GM12878 (cell line): Measurements from ENCODE around the gene DSPP. TPM values are rescaled to one million over a fixed set of nuclear protein-coding genes. Genes with fewer than 3 reads are reported as not detected.

Experiments
- ATAC-seq: fragments of 200-7000 bp; cut with Tn5 transposase; 3 replicates; pipeline ENCODE4 v1.9.1; 2020; ENCODE audit warnings: mild to moderate bottlenecking, moderate library complexity
- BruUV-seq: library from RNA; stranded (reverse); fragments of 400-500 nt; replicated peaks from 2 replicates; lab custom pipeline; 2021; lab: Mats Ljungman, UMichigan
- CTCF ChIA-PET: fragments of 300-600 bp; sonication (Branson Sonifier 250); formaldehyde crosslinking; extraction: SDS; loops from one replicate; lab custom pipeline; 2021; ENCODE audit warnings: inconsistent platforms; lab: Yijun Ruan, JAX
- POLR2A ChIA-PET: fragments of 350-600 bp; formaldehyde crosslinking; extraction: SDS; loops from one replicate; lab custom pipeline; 2021; ENCODE audit warnings: inconsistent platforms; lab: Charles Lee
- RAD21 ChIA-PET: fragments of 300-600 bp; sonication (Branson Sonifier 250); formaldehyde crosslinking; loops from one replicate; lab custom pipeline; 2023; ENCODE audit warnings: antibody characterized with exemption; ENCODE audit not compliant: unreplicated experiment; lab: Charles Lee
- SMC1A ChIA-PET: fragments of 300-600 bp; sonication (Branson Sonifier 250); formaldehyde crosslinking; loops from one replicate; lab custom pipeline; 2023; ENCODE audit not compliant: unreplicated experiment, uncharacterized antibody; lab: Charles Lee
- DNase-seq: peaks from one replicate; pipeline ENCODE4 v3.0.0-alpha.2; 2011; ENCODE audit warnings: low read depth, low spot score
- FAIRE-seq: peaks from 3 replicates; lab custom pipeline; 2011; peaks lifted over from hg19 to GRCh38; lab: Jason Lieb, UNC
- H2AFZ ChIP-seq: 2 replicates; pipeline ENCODE4 v1.6.0; 2011; ENCODE audit warnings: low read depth, low read length, control low read depth; ENCODE audit not compliant: control insufficient read depth
- H3K27ac ChIP-seq: 2 replicates; pipeline ENCODE4 v1.5.1; 2011; ENCODE audit warnings: control low read depth; ENCODE audit not compliant: control insufficient read depth, insufficient read depth
- H3K27me3 ChIP-seq, 2 experiments: replicated peaks in 1 of 2; 2 replicates each; pipeline versions ENCODE4 v1.6.0 to v1.6.1; 2011; ENCODE audit warnings: low read length in 1 of 2; ENCODE audit not compliant: control insufficient read depth in 2 of 2, insufficient read depth in 2 of 2
- H3K36me3 ChIP-seq, 2 experiments: 2 replicates each; pipeline ENCODE4 v1.5.1; 2011; ENCODE audit warnings: low read length in 1 of 2; ENCODE audit not compliant: control insufficient read depth in 2 of 2, insufficient read depth in 2 of 2
- H3K4me1 ChIP-seq: 2 replicates; pipeline ENCODE4 v1.6.1; 2011; ENCODE audit warnings: mild to moderate bottlenecking, low read length, moderate library complexity, mixed read lengths; ENCODE audit not compliant: control insufficient read depth, insufficient read depth
- H3K4me2 ChIP-seq: 2 replicates; pipeline ENCODE4 v1.6.0; 2011; ENCODE audit warnings: control low read depth; ENCODE audit not compliant: control insufficient read depth, insufficient read depth
- H3K4me3 ChIP-seq: fragments of 200-600 bp; sonication (generic); 2 replicates; pipeline ENCODE4 v1.5.1; 2016
- H3K79me2 ChIP-seq: 2 replicates; pipeline ENCODE4 v1.6.0; 2011; ENCODE audit warnings: low read length; ENCODE audit not compliant: control insufficient read depth, insufficient read depth
- H3K9ac ChIP-seq: 2 replicates; pipeline ENCODE4 v1.8.0; 2011; ENCODE audit warnings: low read length, control low read depth, mixed read lengths; ENCODE audit not compliant: control insufficient read depth, insufficient read depth
- H3K9me3 ChIP-seq: replicated peaks from 3 replicates; pipeline ENCODE4 v1.5.1; 2011; ENCODE audit warnings: mild to moderate bottlenecking, low read length; ENCODE audit not compliant: control insufficient read depth, insufficient read depth
- H4K20me1 ChIP-seq: 2 replicates; pipeline ENCODE4 v1.6.0; 2011; ENCODE audit not compliant: control insufficient read depth, insufficient read depth
- BACH1 ChIP-seq: fragments of 450-650 bp; IDR thresholded peaks from 2 replicates; pipeline ENCODE4 v1.6.1; 2017; ENCODE audit warnings: mild to moderate bottlenecking, borderline replicate concordance
- BCL11A ChIP-seq: IDR thresholded peaks from 2 replicates; pipeline ENCODE4 v1.6.1; 2011; ENCODE audit warnings: low read depth, low read length
- CHD1 ChIP-seq: IDR thresholded peaks from 2 replicates; pipeline ENCODE4 v1.6.1; 2012; ENCODE audit warnings: low read depth, low read length, improper control_type of control experiment
- ETV6 ChIP-seq, 2 experiments: fragments of 450-650 bp in 1 of 2; IDR thresholded peaks in 1 of 2; conservative IDR thresholded peaks in 1 of 2; 2 replicates each; pipeline ENCODE4 v1.6.1; 2014; ENCODE audit warnings: antibody characterized with exemption in 1 of 2, borderline replicate concordance in 1 of 2, low read depth in 1 of 2, mild to moderate bottlenecking in 1 of 2, moderate library complexity in 1 of 2
- IRF3 ChIP-seq: fragments of 450-650 bp; IDR thresholded peaks from 2 replicates; pipeline ENCODE4 v1.6.1; 2014; ENCODE audit warnings: mild to moderate bottlenecking
- RFX5 ChIP-seq: IDR thresholded peaks from 2 replicates; pipeline ENCODE4 v1.6.1; 2011; ENCODE audit warnings: low read depth, low read length, improper control_type of control experiment
- TAF1 ChIP-seq: IDR thresholded peaks from 2 replicates; pipeline ENCODE4 v1.6.1; 2011; ENCODE audit warnings: mild to moderate bottlenecking, low read depth, low read length, borderline replicate concordance
- TARDBP ChIP-seq: IDR thresholded peaks from 2 replicates; pipeline ENCODE4 v1.6.1; 2016; ENCODE audit warnings: borderline replicate concordance
- TBL1XR1 ChIP-seq: IDR thresholded peaks from 2 replicates; pipeline ENCODE4 v1.6.1; 2012; ENCODE audit warnings: low read depth, low read length, improper control_type of control experiment
- TCF7 ChIP-seq: IDR thresholded peaks from 2 replicates; pipeline ENCODE4 v1.6.1; 2014; ENCODE audit warnings: antibody characterized with exemption, borderline replicate concordance
- in situ Hi-C: fragments of 300-500 bp; cut with MboI; formaldehyde crosslinking; loops from 9 replicates; pipeline ENCODE4 v1.14.3; 2018; ENCODE audit warnings: mixed read lengths
- intact Hi-C: fragments of 100-400 bp; cut with micrococcal nuclease; formaldehyde crosslinking; loops from one replicate; pipeline ENCODE4 v1.14.2; 2022; ENCODE audit not compliant: unreplicated experiment
- polyA plus RNA-seq, 11 experiments: library from polyadenylated mRNA; depleted of rRNA in 4 of 11; unstranded in 6 of 11; stranded (reverse) in 5 of 11; fragments of >200 nt; fragmentation: Nextera tagmentation in 4 of 11; fragmentation: Illumina TruSeq in 1 of 11; extraction: Ambion mirVana in 4 of 11; extraction: Trizol in 1 of 11; gene quantifications; 1 replicate in 1 of 11; 2 replicates in 10 of 11; pipeline versions ENCODE4 v1.2.1 to v1.2.3, GENCODE V29; 2011 to 2016; ENCODE audit warnings: inconsistent platforms in 2 of 11, missing spikeins in 2 of 11, low read depth in 1 of 11
- total RNA-seq, 4 experiments: library from RNA; depleted of rRNA in 3 of 4; stranded (reverse); fragments of >200 nt in 3 of 4; fragmentation: Illumina TruSeq in 1 of 4; extraction: Trizol in 1 of 4; gene quantifications; 2 replicates each; pipeline versions ENCODE4 v1.2.1 to v1.2.3, GENCODE V29; 2013 to 2021

Gene DSPP
- total and polyA plus RNA-seq, 10 of the 15 experiments (the other 5 are each of a cell fraction or from before 2014, with no cell fraction given): not detected

- Histone ChIP-seq H3K9ac (no peak overlapping the region), H3K79me2 (no peaks in the 10 kb centered on the region), H2AFZ (no peak overlapping the region), H4K20me1 (no peaks in the 10 kb centered on the region), H3K4me1 (no peaks in the 10 kb centered on the region), H3K9me3 (no peaks in the 10 kb centered on the region), H3K27me3 (no peaks in the 10 kb centered on the region), H3K4me3 (no peak overlapping the region), H3K27ac (no peak overlapping the region), H3K36me3 (no peaks in the 10 kb centered on the region), H3K4me2 (no peak overlapping the region)
- ChIA-PET CTCF (interaction anchor here (1.2 kb wide), 1 partner anchor 23 kb away, joined by 3 read pairs; no protein-coding TSS in a partner anchor), SMC1A (no interaction called here), RAD21 (no interaction called here), POLR2A (no interaction called here)
- no peak for DNase-seq
- BruUV-seq: no TSS peak
- intact Hi-C loops: no loop called here
- no peak for FAIRE-seq
- no peak for ATAC-seq
- in situ Hi-C loops: no loop called here
- TF ChIP-seq ETV6 (conservative IDR thresholded peaks at IDR 0.05 in 1 of 2, IDR thresholded peaks at IDR 0.05 in 1 of 2; ENCODE audit: borderline replicate concordance in 1 of 2, low read depth in 1 of 2) (no peak), RFX5 (no peak), TCF7 (no peak), TARDBP (no peak), IRF3 (no peak), CHD1 (no peak), TAF1 (no peak), BCL11A (no peak), BACH1 (no peak), TBL1XR1 (no peak)
These were observed 18.8 kb upstream of the DSPP start for GRCh38 chr4:87589531-87589930.
